ENCODE results near the gene RTKN2. TPM values are rescaled to one million over a fixed set of nuclear protein-coding genes. Genes with fewer than 3 reads are reported as not detected.

Gene RTKN2
- total RNA-seq, 4 donors from 2014 or later, result 0.49 to 1.6 (median 1.2) TPM; not detected in 1

DNA sequence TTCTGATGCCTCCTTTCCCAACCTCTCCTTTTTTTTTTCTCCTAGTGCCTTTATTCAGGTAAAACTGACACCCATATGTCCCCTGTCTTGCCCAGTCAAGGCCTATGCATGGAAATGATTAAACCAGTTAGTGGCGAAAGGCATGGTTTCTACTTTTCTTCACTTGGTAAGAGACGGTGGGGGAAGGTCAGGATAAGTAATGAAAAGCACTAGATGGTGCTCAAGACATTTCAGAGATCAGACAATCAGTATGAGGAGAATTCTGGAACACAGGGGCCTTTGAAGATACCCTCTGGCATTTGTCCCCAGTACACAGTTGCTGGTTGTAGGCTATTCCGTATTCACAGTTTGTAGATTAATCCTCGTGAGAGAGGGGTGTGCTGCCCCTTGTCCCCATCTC is 121.2 kb downstream of the RTKN2 start:
- no peak for DNase-seq
- intact Hi-C loops (cut with DNase I), result no loop called here
- no peaks in the 10 kb centered on the region for H3K9me3 ChIP-seq
- no peak overlapping the region for H3K4me3 ChIP-seq (replicated peaks in 1 of 3)
- no peak for TF ChIP-seq POLR2A (IDR thresholded peaks at IDR 0.05)
- TF ChIP-seq, protein P1, sequence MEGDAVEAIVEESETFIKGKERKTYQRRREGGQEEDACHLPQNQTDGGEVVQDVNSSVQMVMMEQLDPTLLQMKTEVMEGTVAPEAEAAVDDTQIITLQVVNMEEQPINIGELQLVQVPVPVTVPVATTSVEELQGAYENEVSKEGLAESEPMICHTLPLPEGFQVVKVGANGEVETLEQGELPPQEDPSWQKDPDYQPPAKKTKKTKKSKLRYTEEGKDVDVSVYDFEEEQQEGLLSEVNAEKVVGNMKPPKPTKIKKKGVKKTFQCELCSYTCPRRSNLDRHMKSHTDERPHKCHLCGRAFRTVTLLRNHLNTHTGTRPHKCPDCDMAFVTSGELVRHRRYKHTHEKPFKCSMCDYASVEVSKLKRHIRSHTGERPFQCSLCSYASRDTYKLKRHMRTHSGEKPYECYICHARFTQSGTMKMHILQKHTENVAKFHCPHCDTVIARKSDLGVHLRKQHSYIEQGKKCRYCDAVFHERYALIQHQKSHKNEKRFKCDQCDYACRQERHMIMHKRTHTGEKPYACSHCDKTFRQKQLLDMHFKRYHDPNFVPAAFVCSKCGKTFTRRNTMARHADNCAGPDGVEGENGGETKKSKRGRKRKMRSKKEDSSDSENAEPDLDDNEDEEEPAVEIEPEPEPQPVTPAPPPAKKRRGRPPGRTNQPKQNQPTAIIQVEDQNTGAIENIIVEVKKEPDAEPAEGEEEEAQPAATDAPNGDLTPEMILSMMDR (IDR thresholded peaks at IDR 0.05), result no peak
- no peak overlapping the region for H3K27ac ChIP-seq
- H3K36me3 ChIP-seq, result no peaks in the 10 kb centered on the region
- WGBS, 2 donors, result 89 to 92% methylated on average over 4 of the region's 4 CpGs
- no peaks in the 10 kb centered on the region for H3K4me1 ChIP-seq
- no peaks in the 10 kb centered on the region for H3K27me3 ChIP-seq

GRCh38 chr10:62136931-62137330 is 131.7 kb downstream of the RTKN2 start:
- intact Hi-C loops (cut with DNase I), result no loop called here
- Histone ChIP-seq H3K4me1 (no peaks in the 10 kb centered on the region), H3K4me3 (replicated peaks in 1 of 3) (no peak overlapping the region), H3K9me3 (no peaks in the 10 kb centered on the region), H3K36me3 (no peaks in the 10 kb centered on the region), H3K27ac (no peak overlapping the region), H3K27me3 (no peaks in the 10 kb centered on the region)
- 95 to 98% methylated on average over 3 of the region's 3 CpGs for WGBS, 2 donors
- no peak for DNase-seq
- TF ChIP-seq POLR2A (IDR thresholded peaks at IDR 0.05), result no peak
- TF ChIP-seq, protein P1 (IDR thresholded peaks at IDR 0.05), result no peak

DNA sequence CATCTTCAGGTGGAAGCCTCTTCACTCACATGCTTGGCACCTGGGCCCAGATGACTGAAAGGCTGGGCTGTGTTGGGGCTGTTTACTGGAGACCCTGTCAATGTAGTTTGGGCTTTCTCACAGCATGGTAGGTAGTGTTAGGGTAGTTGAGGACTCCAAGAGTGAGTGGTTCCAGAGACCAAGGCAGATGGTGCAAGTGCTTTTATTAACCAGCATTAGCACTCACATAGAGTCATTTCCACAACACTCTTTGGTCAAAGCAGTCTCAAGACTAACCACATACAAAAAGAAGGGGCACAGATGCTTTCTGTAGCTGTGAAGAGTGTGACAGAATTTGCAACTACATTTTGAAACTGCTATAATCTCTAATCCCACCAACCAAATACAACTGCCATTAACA is 135.0 kb downstream of the RTKN2 start:
- no peaks in the 10 kb centered on the region for H3K36me3 ChIP-seq
- no peak overlapping the region for H3K27ac ChIP-seq
- H3K4me3 ChIP-seq (replicated peaks in 1 of 3), result no peak overlapping the region
- intact Hi-C loops (cut with DNase I), result no loop called here
- no peaks in the 10 kb centered on the region for H3K4me1 ChIP-seq
- no peaks in the 10 kb centered on the region for H3K9me3 ChIP-seq
- no peak for DNase-seq
- no peak for TF ChIP-seq POLR2A (IDR thresholded peaks at IDR 0.05)
- TF ChIP-seq, protein P1 (IDR thresholded peaks at IDR 0.05), result no peak
- H3K27me3 ChIP-seq, result no peaks in the 10 kb centered on the region

Other genes starting within 250 kb of the RTKN2 start
- gene ZNF365, start 105.5 kb upstream of the RTKN2 start, total RNA-seq, result 1 to 10 TPM in 1 of 4 donors, under 1 TPM in 1, not detected in 2; 0.63 to 1.2 TPM